ENCODE data around the gene NRCAM. TPM values are rescaled to one million over a fixed set of nuclear protein-coding genes. Genes with fewer than 3 reads are reported as not detected.

NRCAM gene
- total RNA-seq, 1 donor from 2014 or later = 9.5 TPM

DNA sequence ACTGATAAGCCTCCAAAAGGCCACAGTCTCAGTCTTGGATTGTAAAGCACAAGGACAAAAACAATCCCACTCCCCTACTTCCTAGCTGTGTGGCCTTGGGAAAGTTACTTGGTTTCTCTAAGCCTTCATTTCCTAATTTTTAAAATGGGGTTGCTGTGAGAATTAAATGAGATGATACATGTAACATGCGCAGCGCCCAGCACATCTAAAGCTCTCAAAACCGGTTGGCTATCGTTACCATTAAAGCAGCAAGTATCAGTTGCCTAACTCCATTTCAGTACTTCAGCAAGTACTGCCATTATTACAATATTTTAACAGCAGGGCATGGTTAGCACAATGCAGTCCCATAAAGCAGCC is 1.9 kb downstream of the NRCAM start:
- TF ChIP-seq, protein P1, sequence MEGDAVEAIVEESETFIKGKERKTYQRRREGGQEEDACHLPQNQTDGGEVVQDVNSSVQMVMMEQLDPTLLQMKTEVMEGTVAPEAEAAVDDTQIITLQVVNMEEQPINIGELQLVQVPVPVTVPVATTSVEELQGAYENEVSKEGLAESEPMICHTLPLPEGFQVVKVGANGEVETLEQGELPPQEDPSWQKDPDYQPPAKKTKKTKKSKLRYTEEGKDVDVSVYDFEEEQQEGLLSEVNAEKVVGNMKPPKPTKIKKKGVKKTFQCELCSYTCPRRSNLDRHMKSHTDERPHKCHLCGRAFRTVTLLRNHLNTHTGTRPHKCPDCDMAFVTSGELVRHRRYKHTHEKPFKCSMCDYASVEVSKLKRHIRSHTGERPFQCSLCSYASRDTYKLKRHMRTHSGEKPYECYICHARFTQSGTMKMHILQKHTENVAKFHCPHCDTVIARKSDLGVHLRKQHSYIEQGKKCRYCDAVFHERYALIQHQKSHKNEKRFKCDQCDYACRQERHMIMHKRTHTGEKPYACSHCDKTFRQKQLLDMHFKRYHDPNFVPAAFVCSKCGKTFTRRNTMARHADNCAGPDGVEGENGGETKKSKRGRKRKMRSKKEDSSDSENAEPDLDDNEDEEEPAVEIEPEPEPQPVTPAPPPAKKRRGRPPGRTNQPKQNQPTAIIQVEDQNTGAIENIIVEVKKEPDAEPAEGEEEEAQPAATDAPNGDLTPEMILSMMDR (IDR thresholded peaks at IDR 0.05) = no peak
- no peak for DNase-seq (ENCODE audit: low spot score)
- H3K4me3 Mint-ChIP-seq (ENCODE audit: unreplicated experiment) = peak overlapping the region; percentile 81
- H3K9me3 Mint-ChIP-seq (ENCODE audit: low read depth) = no peaks in the 10 kb centered on the region
- no peaks in the 10 kb centered on the region for H3K36me3 Mint-ChIP-seq (ENCODE audit: low read depth)
- no peak overlapping the region for H3K27ac Mint-ChIP-seq (ENCODE audit: unreplicated experiment)
- H3K4me1 Mint-ChIP-seq (ENCODE audit: low read depth) = peaks cover 10% of the 10 kb centered on the region
- peaks cover 25% of the 10 kb centered on the region for H3K27me3 Mint-ChIP-seq (ENCODE audit: low read depth)

GRCh38 chr7:108453320-108453719 is 2.9 kb downstream of the NRCAM start:
- no peak for DNase-seq (ENCODE audit: low spot score)
- H3K4me1 Mint-ChIP-seq (ENCODE audit: low read depth) = peaks cover 10% of the 10 kb centered on the region
- H3K27me3 Mint-ChIP-seq (ENCODE audit: low read depth) = peaks cover 28% of the 10 kb centered on the region
- H3K9me3 Mint-ChIP-seq (ENCODE audit: low read depth) = no peaks in the 10 kb centered on the region
- H3K27ac Mint-ChIP-seq (ENCODE audit: unreplicated experiment) = no peak overlapping the region
- H3K36me3 Mint-ChIP-seq (ENCODE audit: low read depth) = no peaks in the 10 kb centered on the region
- H3K4me3 Mint-ChIP-seq (ENCODE audit: unreplicated experiment) = no peak overlapping the region
- TF ChIP-seq, protein P1 (IDR thresholded peaks at IDR 0.05) = no peak

DNA sequence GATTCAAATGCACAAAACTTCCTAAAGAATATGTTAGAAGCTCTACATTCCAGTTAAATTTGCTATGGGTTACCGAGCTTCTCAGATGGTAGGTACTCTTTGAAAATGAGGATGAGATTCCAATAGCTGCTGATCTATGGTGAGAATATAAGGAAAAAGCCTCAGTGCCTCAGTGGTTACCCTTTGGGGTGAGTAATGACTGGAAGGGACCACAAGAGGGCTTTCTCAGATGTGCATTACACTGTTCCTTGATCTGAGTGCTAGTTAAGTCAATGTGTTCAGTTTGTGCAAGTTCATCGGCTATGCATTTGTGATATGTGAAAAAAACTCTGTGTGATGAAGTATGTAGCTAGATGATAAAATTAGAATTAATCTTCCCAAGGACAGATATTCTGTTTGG is 3.5 kb downstream of the NRCAM start:
- H3K4me1 Mint-ChIP-seq (ENCODE audit: low read depth) = peaks cover 10% of the 10 kb centered on the region
- no peak overlapping the region for H3K27ac Mint-ChIP-seq (ENCODE audit: unreplicated experiment)
- H3K27me3 Mint-ChIP-seq (ENCODE audit: low read depth) = peaks cover 22% of the 10 kb centered on the region
- H3K36me3 Mint-ChIP-seq (ENCODE audit: low read depth) = no peaks in the 10 kb centered on the region
- H3K4me3 Mint-ChIP-seq (ENCODE audit: unreplicated experiment) = no peak overlapping the region
- TF ChIP-seq, protein P1 (IDR thresholded peaks at IDR 0.05) = peak; percentile 76
- no peak for DNase-seq (ENCODE audit: low spot score)
- H3K9me3 Mint-ChIP-seq (ENCODE audit: low read depth) = no peaks in the 10 kb centered on the region

GRCh38 chr7:108451296-108451848 is 4.9 kb downstream of the NRCAM start:
- no peak overlapping the region for H3K4me3 Mint-ChIP-seq (ENCODE audit: unreplicated experiment)
- no peaks in the 10 kb centered on the region for H3K9me3 Mint-ChIP-seq (ENCODE audit: low read depth)
- H3K27ac Mint-ChIP-seq (ENCODE audit: unreplicated experiment) = no peak overlapping the region
- no peaks in the 10 kb centered on the region for H3K36me3 Mint-ChIP-seq (ENCODE audit: low read depth)
- DNase-seq (ENCODE audit: low spot score) = no peak
- TF ChIP-seq, protein P1 (IDR thresholded peaks at IDR 0.05) = no peak
- H3K4me1 Mint-ChIP-seq (ENCODE audit: low read depth) = peaks cover 6% of the 10 kb centered on the region
- H3K27me3 Mint-ChIP-seq (ENCODE audit: low read depth) = peaks cover 12% of the 10 kb centered on the region

DNA sequence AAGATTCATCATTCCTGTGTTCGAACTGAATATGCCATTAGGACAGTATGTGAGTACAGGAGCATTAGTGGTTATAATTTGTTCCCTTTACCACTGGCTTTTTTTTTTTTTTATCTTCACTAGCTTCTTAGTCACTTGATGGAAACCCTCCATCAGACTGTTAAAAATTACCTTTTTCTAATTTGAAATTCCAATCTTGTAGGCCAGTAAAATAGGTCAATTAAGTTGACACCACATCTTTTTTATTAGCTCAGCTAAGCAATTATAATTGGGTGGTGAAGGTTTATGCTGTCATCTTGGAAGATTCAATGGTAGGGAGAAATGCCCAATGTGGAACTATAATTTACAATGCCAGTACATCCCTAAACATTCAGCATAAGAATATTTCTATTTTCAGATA is 6.1 kb downstream of the NRCAM start:
- Mint-ChIP-seq H3K4me3 (ENCODE audit: unreplicated experiment) (no peak overlapping the region), H3K27me3 (ENCODE audit: low read depth) (peaks cover 12% of the 10 kb centered on the region), H3K4me1 (ENCODE audit: low read depth) (peaks cover 6% of the 10 kb centered on the region), H3K36me3 (ENCODE audit: low read depth) (no peaks in the 10 kb centered on the region), H3K9me3 (ENCODE audit: low read depth) (no peaks in the 10 kb centered on the region), H3K27ac (ENCODE audit: unreplicated experiment) (no peak overlapping the region)
- no peak for DNase-seq (ENCODE audit: low spot score)
- TF ChIP-seq, protein P1 (IDR thresholded peaks at IDR 0.05) = no peak
